ENCODE data around the gene LRRC72.
"Not testable (repeated sequence)": the region's sequence is repeated elsewhere in the genome, so short reads cannot be mapped to it uniquely, and the experiment has no call there.

LRRC72 gene

DNA sequence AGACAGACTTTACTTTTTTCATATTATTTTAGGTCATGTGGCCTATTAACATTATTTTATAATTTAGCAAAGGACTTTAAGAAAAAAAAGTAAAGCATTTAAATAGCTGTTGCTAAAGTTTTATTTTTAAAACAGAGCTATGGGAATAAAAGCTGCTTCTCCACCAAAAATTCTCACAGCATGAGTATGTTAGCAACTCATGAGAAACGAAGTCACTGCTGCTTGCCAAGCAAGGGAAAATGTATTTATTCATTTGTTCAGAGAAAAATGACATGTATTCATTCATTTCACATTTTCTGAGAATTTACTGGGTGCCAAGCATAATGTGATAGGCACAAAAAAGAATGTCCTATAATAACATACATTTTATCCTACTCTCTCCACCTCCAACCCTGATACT is 5.1 kb downstream of the LRRC72 start:
- no peak for DNase-seq

DNA sequence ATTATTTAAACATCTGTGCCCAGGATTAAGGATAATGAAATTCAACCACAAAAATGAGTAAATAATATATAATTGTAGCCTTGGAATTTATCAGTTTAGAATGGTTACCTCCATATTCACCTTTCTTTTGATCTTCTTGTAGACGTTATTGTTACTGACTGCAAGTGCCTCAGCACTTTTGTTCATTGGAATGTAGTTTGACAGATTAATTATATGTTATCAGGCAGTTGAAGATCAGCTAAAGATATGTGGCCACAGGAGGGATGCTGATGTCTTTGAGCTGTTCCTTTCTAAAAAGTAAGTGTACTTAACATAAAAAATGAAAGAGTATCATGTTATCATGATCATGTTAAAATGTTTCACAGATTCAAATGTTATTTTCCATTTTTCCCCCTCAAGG is 5.6 kb downstream of the LRRC72 start:
- no peak for DNase-seq

DNA sequence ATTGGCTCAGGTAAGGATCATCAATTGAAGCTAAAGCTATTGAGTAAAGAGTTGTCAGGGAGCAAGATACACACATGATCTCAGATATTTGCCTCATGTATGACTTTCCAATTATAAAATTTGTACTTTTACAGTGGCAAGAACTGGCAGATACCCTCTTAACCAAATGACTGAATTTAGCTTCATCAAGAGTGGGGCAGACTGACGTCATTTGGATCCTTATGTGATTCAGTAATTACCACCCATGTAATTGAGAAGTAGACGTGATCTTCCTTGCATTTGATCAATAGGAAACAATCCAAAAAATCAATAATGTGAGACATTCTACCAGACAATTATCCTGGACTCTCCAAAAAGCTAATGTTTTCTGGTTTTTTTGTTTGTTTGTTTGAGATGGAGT is 8.9 kb downstream of the LRRC72 start:
- no peak for DNase-seq

DNA sequence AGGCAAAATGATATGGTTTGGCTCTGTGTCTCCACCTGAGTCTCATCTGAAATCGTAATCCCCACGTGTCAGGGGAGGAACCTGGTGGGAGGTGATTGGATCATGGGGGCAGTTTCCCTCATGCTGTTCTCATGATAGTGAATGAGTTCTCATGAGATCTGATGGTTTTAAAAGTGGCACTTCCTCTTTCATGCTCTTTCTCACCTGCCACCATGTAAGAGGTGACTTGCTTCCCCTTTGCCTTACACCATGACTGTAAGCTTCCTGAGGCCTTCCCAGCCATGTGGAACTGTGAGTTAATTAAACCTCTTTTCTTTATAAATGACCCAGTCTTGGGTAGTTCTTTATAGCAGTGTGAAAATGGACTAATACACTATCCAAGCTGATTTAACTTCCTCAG is 13.9 kb downstream of the LRRC72 start:
- DNase-seq, result not testable (repeated sequence)

DNA sequence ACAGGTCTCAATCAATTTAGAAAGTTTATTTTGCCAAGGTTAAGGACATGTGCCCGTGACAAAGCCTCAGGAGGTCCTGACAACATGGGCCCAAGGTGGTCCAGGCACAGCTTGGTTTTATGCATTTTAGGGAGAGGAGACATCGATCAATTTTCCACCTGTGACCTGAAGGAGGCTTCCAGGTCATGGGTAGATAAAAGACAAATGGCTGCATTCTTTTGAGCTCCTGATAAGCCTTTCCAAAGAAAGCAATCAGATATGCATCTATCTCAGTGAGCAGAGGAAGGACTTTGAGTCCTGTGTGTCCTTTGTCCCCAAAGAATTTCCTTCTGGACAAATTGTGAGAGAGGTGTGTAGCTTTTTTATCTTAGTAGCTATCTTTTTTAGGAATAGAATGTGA is 15.8 kb downstream of the LRRC72 start:
- DNase-seq, result no peak

DNA sequence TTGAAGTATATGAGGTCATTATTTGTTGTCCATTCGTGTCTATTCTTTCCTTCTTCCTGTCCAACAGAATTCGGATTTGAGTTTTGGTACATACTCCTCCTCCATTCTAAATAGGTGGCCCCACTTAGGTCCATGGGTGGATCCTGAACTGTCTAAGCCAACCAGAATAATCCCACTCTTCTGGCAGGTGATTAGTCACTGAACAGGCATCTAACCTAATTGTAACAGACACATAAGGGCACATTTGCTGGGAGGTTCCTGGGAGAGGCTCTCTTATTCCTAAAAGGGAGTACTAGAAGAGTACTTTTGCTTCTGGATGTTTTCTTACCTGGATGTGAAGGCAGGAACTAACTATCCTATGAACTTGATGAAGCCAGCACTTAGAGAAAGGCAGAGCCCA is 16.8 kb downstream of the LRRC72 start:
- DNase-seq, result peak; percentile 20

DNA sequence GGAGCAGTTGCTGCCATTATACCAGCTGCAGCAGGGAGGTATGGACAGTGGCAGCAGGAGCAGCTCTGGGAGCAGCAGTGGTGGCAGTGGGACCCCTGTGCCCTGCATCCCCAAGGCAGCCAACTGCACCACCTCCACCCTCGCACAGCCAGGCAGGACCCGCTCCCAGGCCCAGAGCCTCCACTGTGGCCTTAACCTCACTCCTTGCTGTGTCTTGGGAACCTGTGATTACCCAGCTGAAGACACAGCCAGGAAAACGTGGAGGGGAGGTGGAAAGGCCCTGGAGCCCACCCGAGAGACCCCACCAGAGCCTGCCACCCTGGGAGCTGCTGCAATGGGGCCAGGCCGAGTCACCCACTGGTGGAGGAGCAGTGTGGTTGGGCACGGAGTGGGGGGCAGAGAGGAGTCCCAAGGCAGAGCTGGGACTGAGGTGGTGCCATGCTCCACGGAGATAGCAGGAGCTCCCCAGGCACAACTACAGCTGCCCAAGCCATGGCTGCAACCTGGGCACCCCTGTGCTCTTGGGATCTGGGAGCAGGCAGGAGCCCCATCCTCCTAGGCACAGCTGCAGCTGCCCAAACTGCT is 20.4 kb downstream of the LRRC72 start:
- DNase-seq, result no peak

DNA sequence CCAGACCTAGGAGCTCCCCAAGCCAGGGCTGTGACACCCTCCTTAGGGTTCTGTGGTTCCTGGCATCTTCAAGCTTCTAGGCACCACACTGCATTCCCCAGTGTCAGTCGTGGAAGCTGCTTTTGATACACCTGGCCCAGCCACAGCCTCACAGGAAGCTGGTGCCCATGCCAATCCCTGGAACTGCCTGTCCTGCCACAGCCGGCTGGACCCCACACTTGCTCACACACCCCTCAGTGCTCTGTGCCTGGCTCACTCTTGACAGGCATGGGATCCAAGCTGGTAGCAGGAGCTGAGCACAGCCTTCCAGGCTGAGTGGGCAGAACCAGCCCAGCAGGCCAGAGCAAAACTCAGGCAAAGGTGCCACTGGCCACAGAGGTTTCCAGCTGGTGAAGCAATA is 21.8 kb downstream of the LRRC72 start:
- no peak for DNase-seq

DNA sequence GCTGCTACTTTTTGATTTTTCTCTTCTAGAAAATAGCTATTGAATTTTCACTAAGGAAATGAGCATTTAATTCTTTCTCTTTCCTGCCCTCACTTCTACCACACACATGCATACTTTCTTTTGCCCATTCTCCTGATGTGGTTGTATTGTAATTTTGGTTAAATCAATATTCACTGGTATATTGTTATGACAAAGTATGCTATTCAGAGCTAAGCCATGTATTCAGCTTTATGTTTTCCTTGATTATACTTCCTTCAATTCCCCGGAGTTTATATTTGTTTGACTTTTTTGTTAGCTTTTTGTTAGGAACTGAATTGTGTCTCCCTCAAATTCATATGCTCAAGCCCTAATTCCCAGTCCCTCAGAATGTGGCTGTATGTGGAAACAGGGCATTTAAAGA is 24.0 kb downstream of the LRRC72 start:
- no peak for DNase-seq

DNA sequence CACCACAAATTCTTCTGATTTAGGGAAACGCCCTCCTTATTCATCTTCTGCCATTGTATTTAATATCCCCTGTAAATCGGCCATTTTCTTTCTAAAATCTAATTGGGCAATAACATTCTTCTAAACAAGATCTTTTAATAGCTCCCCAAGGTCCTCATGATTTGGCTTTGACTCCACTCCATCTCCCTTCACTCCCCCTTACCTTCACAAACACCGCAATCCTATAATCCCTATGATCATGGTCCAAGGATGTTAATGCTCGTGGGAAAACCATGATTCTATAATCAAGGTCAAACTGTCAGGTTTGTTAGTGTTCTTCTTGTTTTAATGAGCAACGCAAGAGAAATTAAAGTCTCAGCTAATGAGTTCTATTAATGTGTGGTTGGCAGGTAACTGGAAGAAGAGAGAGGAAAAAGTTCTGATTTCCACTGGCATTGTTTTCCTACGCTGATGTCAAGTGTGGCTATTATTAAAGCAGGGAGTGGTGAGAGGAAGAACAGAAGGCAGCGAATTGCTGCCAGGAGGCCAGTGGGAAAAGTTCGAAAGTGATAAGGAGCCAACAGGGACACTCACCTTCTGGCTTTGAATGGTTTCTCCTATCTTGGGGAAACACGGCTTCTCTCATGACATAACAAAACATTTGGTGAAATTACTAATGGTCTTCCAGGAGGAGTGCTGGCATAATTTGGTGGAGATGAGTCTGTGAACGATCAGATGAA is 28.1 kb downstream of the LRRC72 start:
- no peak for DNase-seq

DNA sequence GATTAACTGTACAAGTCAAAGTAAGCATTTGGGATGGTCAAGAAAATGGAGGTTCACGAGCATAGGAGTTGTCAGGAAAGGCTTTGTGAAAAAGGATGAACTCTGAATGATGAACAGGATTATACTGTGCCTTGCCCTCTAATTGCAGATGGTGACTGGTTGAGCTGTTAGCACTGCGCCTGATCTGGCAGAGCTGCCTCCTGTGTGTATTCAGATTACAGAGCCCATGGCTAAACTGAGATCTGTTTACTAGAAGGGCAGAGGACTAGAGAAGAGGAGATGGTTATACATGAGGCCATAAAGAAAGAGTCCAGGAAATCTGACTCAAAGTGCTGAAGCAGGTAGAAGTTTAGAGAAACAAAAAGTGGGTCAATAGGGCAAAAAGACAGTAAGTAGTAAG is 29.7 kb downstream of the LRRC72 start:
- no peak for DNase-seq

DNA sequence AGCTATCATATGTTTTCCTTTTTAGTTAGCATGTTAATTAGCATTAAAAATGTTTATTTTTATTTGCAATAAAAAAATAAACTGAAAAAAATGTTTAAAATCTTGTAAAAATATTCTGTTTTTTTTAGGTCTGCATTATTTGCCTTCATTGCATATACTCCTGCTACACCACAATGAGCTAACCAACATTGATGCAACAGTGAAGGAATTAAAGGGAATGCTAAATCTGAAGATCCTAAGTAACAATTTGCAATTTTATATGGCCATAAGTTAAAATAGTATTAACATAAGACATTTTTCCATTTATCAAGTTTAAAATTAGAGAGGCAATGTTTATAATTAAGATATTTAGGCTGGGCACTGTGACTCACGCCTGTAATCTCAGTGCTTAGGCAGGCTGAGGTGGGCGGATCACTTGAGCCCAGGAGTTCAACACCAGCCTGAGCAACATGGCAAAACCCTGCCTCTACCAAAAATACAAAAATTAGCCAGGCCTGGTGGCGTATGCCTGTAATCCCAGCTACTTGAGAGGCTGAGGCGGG is 32.2 kb downstream of the LRRC72 start:
- no peak for DNase-seq

DNA sequence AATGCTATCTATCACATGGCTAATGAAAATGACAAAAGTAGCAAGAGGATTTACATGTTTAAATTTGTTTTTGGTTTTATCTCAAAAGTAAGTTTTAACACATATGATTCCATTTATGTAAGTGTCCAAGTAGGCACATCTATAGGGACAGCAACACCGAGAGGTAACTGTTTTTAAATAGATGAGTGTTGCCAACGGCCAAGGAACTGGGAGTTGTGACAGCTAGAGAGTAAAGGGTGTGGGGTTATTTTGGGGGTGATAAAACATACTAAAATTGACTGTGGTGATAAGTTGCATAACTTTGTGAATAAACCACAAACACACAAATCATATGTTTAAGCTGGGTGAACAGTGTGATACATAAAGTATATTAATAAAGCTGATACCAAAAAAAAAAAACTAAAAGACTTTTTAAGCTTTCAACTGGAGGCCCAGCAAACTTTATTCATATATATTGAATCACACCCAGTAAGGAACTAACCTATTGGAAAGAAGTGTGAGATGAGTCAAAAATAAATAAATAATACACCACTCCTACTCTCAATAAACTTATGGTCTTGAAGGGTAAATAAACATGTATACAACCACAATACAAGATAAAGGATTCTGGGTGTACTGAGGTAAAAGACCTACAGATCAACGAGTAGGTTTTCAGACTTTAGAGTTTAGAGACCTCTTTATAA is 33.0 kb downstream of the LRRC72 start:
- DNase-seq, result no peak

DNA sequence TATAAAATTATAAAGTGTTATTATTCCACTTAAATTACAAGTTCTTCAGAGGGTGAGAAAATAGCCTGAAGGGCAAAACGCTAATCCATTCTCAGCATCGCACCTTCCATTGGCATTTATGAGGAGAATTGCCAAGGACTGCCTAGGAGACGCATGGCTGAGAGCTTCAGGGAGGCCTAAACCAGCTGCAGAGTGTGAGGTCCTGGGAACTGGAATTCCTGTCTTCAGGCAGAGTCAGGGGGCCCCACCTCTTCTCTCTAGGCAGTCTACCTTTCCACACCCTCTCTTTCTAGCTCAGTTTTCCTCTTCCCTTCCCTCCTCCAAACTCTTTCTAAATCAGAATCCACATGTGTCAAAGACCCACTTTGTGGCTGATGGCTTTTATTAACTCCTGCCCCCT is 35.3 kb downstream of the LRRC72 start:
- DNase-seq, result no peak

DNA sequence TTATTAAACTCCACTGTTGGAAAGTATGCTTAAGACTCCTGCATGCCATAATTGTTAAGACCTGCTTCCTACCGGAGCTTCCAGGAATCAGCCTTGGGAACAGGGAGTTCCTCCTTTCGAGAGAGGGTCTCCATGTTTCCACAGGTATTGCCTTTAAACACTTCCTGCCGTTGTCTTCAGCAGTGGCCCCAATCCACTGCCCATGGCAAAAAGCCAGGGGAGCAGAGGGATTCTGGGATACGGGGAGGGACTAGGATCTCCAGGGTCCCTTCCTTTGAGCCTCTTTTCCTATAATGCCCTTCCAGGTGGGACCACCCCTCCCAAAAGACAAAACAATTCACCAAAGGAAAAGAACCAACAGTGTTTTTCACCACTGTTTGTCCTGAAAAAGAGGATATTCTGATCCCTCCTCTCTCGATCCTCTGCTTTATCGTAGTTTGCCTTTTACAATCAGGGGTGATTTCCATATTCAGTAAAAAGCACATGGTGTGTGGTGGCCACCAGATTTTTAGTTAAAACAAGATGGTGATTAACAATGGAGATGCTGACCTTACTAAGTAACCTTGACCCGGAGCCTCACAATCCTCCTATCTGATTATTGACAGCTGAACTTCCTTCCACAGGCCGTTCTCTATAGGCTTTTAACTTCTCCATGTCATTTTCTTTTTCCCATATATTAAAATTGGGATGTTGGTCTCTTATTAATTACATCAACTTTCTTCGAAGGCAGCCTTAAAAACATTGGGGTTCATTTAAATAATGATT is 36.0 kb downstream of the LRRC72 start:
- DNase-seq, result no peak

DNA sequence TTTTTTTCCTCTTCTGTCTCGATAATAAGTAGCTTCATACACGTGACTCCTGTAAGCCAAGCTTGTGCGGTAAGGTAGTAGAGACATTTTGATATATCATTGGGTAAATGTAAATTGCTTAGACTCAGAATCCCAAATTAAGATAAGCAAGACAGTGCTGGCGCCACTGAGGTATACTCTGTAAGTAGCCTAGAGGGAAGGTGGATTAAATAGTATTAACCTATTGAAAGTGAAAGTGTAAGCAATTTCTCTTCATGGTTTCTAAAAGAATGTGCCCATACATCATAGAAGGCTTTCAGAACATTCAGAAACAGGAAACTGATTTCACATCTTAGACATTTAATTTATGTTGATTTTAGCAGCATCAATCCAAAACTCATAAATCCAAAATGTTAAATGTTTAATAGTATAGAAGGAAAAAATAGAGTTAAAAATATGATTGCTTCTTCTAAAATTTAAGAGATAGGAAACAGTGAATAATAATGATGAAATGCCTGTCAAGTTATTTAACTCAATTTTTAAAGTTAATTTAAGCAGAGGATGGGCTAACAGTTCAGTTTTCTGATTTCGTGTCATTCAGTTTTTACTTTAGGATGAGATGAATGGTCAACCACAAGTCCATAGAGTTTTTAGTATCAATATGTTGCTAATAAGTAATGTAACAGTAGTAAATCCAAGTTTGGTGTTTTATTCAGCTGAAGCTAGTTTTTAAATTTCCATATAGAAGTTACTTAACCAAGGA is 36.8 kb downstream of the LRRC72 start:
- DNase-seq, result no peak

DNA sequence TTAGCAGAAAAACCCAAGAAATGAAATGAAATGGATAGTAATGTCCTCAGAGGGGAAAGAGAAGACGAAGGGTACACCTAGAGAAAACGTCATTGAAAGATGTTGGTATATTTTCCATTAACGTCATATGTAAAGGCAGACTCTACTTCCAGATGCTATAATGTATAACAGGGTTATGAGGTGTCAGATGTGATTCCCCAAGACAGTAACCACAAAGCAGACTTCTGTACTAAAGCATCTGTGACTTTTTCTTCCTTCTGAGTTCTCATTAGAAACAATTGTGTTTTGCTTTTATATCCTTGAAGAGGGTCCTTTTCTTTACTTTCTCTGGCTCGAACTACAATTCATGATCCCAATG is 37.4 kb downstream of the LRRC72 start:
- DNase-seq, result no peak

DNA sequence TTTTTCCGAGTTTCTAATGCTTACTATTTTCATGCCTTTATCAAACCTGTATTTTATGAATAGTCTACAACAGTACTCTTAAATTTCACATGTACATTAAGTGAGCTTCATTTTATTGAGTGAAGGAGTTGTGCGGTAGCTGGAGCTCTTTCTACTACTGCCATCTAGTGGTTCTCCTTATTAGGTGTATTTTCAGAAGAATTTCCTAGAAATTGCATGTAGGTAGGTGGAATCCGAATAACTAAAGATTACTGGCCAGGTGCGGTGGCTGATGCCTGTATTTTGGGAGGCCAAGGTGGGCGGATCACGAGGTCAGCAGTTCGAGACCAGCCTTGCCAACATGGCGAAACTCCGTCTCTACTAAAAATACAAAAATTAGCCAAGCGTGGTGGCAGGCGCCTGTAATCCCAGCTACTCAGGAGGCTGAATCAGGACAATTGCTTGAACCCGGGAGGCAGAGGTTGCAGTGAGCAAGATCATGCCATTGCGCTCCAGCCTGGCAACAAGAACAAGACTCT is 38.3 kb downstream of the LRRC72 start:
- DNase-seq, result peak; percentile 65

DNA sequence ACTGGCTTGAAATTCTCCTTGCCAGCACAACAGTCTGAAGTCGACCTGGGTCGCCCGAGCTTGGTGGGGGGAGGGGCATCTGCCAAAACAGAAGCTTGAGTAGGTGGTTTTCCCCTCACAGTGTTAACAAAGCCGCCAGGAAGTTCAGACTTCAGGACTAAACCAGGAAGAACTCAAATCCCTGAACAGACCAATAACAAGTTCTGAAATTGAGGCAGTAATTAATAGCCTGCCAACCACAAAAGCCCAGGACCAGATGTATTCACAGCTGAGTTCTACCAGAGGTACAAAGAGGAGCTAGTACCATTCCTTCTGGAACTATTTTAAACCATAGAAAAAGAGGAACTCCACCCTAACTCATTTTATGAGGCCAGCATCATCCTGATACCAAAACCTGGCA is 45.3 kb downstream of the LRRC72 start:
- no peak for DNase-seq

DNA sequence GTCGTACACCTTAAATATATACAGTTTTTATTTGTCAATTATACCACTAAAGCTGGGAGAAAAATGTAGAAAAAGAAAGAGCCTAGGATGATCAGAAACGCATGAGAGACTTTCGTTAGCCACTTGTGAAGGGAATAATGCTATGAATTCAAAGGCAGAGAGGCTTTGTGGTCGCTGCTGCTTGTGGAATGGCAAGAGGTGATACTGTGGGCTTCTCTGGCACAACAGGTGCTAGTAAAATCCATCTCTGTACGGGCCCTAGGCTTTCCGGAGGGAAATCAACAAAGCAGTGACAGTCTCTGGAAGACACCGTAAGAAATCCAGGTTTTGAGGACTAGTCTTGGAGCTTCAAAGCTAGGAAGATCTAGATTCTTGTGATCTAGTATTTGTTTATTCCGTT is 52.6 kb downstream of the LRRC72 start:
- DNase-seq, result no peak

DNA sequence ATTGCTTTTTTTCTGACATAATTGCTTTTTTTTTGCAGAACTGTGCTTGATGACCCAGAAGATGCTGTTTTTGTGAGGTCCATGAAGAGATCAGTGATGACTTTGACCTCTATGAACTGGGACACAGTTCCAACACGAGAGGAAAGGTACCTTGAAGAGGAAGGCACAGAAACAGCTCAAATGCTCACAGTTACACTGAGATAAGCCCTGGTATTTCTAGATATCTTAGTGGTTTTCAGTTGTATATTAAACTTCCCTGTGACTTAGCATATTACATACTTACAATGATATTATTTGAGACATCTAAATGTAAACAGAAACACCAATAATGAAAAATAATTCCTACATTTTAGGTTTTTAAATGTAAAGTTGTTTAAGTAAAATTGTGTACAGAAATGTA is 54.7 kb downstream of the LRRC72 start:
- no peak for DNase-seq

DNA sequence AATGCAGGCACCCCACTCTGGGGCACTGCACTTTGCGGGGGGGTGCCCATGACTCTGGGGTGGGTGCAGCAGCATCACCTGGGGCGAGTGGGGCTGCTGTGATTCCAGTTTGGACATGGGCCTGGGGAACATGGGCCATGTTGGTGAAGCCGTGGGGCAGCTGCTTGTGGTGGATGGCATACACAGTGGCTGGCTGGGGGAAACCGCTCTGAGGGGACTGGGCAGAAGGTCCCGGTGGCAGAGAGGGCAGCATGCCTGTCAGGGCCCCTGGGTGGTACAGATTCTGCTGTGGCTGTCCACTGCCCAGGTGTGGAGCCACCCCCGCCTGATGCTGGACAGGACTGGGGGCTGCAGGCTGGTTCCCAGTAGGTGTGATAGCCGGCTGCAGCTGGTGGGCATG is 57.2 kb downstream of the LRRC72 start:
- no peak for DNase-seq

DNA sequence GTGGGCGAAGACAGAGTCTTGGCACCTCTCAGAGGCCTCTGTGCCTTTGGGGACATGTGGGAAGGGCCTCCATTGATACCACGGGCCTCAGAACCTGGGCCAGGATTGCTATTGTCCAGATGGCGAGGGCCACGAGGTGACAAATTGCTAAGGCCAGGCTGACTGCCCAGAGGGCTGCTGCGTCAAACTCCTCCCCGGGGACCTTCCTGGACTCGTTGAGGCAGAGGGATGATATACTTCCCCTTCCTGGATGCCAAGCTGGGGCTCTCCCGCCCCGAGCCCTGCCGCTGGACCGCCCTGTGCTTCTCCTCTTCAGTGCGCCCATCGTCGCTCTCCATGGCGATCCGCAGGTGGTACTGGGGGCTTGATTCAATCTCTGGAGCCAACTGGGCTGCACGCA is 58.9 kb downstream of the LRRC72 start:
- DNase-seq, result no peak
